IMR-90 (cell line): ENCODE measurements around the gene ADAMTS5. TPM values are rescaled to one million over a fixed set of nuclear protein-coding genes. Genes with fewer than 3 reads are reported as not detected.

ENCODE experiments used
- ATAC-seq: fragments of 200-7000 bp; cut with Tn5 transposase; 2 replicates; pipeline ENCODE4 v1.9.1; 2020; ENCODE audit warnings: low read depth, mild to moderate bottlenecking, moderate library complexity
- BruUV-seq: library from RNA; stranded (reverse); fragments of 400-500 nt; replicated peaks from 2 replicates; lab custom pipeline; 2021; lab: Mats Ljungman, UMichigan
- CTCF ChIA-PET: fragments of 300-600 bp; formaldehyde crosslinking; extraction: SDS; loops from one replicate; lab custom pipeline; 2021; ENCODE audit warnings: antibody characterized with exemption; lab: Yijun Ruan, JAX
- POLR2A ChIA-PET: fragments of 300-600 bp; sonication (Branson Sonifier 250); formaldehyde crosslinking; loops from one replicate; lab custom pipeline; 2022; ENCODE audit warnings: antibody characterized with exemption; ENCODE audit not compliant: unreplicated experiment; lab: Charles Lee
- DNase-seq: peaks from one replicate; pipeline ENCODE4 v3.0.0; 2013
- H2AFZ ChIP-seq: replicated peaks from 2 replicates; pipeline ENCODE3; 2013; ENCODE audit warnings: low read length, mild to moderate bottlenecking; ENCODE audit not compliant: poor library complexity
- H2AK5ac ChIP-seq: 2 replicates; pipeline ENCODE4 v1.6.1; 2013; ENCODE audit warnings: low read depth, low read length, inconsistent platforms
- H2AK9ac ChIP-seq: replicated peaks from 2 replicates; pipeline ENCODE3; 2013; ENCODE audit warnings: mild to moderate bottlenecking, low read depth, low read length, moderate library complexity; ENCODE audit not compliant: poor library complexity
- H2BK120ac ChIP-seq: 2 replicates; pipeline ENCODE4 v1.6.1; 2013; ENCODE audit warnings: low read depth, low read length, inconsistent platforms
- H2BK15ac ChIP-seq: 3 replicates; pipeline ENCODE4 v1.6.1; 2013; ENCODE audit warnings: low read depth, low read length, inconsistent platforms
- H2BK20ac ChIP-seq: 2 replicates; pipeline ENCODE4 v1.6.1; 2013; ENCODE audit warnings: low read depth, mild to moderate bottlenecking, inconsistent platforms, low read length, moderate library complexity
- H2BK5ac ChIP-seq: 2 replicates; pipeline ENCODE4 v1.6.1; 2013; ENCODE audit warnings: mild to moderate bottlenecking, low read depth, low read length, inconsistent platforms; ENCODE audit not compliant: poor library complexity, severe bottlenecking
- H3K14ac ChIP-seq: replicated peaks from 2 replicates; pipeline ENCODE4 v1.6.1; 2013; ENCODE audit warnings: low read depth, low read length, inconsistent platforms
- H3K18ac ChIP-seq: 2 replicates; pipeline ENCODE4 v1.6.1; 2013; ENCODE audit warnings: low read depth, low read length, control low read depth
- H3K23ac ChIP-seq: 2 replicates; pipeline ENCODE4 v1.6.1; 2013; ENCODE audit warnings: low read depth, low read length, inconsistent platforms
- H3K27ac ChIP-seq: 2 replicates; pipeline ENCODE4 v1.5.1; 2013; ENCODE audit warnings: mild to moderate bottlenecking, control low read depth, low read length; ENCODE audit not compliant: insufficient read depth
- H3K27me3 ChIP-seq: 2 replicates; pipeline ENCODE4 v1.6.1; 2013; ENCODE audit warnings: low read length; ENCODE audit not compliant: control insufficient read depth, insufficient read depth
- H3K36me3 ChIP-seq: 2 replicates; pipeline ENCODE4 v1.6.1; 2013; ENCODE audit warnings: low read length, mixed read lengths; ENCODE audit not compliant: control insufficient read depth, insufficient read depth
- H3K4ac ChIP-seq: 2 replicates; pipeline ENCODE4 v1.6.1; 2013; ENCODE audit warnings: low read depth, low read length, inconsistent platforms
- H3K4me1 ChIP-seq: 2 replicates; pipeline ENCODE4 v1.6.1; 2013; ENCODE audit warnings: low read length, mixed read lengths; ENCODE audit not compliant: control insufficient read depth, insufficient read depth
- H3K4me2 ChIP-seq: 2 replicates; pipeline ENCODE4 v1.6.1; 2013; ENCODE audit warnings: low read depth, mild to moderate bottlenecking, control low read depth, low read length, moderate library complexity
- H3K4me3 ChIP-seq: 2 replicates; pipeline ENCODE4 v1.5.1; 2013; ENCODE audit warnings: low read depth, mild to moderate bottlenecking, control low read depth, low read length, moderate library complexity; ENCODE audit not compliant: insufficient read depth
- H3K56ac ChIP-seq: 2 replicates; pipeline ENCODE4 v1.6.1; 2013; ENCODE audit warnings: low read length, inconsistent platforms; ENCODE audit not compliant: insufficient read depth; ENCODE audit errors: extremely low read depth
- H3K79me1 ChIP-seq, 2 experiments: 2 replicates each; pipeline ENCODE4 v1.6.1; 2013; ENCODE audit warnings: low read length in 2 of 2, inconsistent platforms in 1 of 2, low read depth in 1 of 2
- H3K9ac ChIP-seq: 2 replicates; pipeline ENCODE4 v1.6.1; 2013; ENCODE audit warnings: low read depth, low read length, control low read depth
- H3K9me1 ChIP-seq: 2 replicates; pipeline ENCODE4 v1.6.1; 2013; ENCODE audit warnings: low read length, inconsistent platforms; ENCODE audit not compliant: insufficient read depth
- H3K9me3 ChIP-seq: 2 replicates; pipeline ENCODE4 v1.6.1; 2013; ENCODE audit warnings: low read length; ENCODE audit not compliant: control insufficient read depth, insufficient read depth
- H4K20me1 ChIP-seq: 2 replicates; pipeline ENCODE4 v1.6.1; 2013; ENCODE audit warnings: low read length, inconsistent platforms; ENCODE audit not compliant: insufficient read depth
- H4K5ac ChIP-seq: 2 replicates; pipeline ENCODE4 v1.6.1; 2013; ENCODE audit warnings: mild to moderate bottlenecking, low read depth, low read length, control low read depth
- H4K8ac ChIP-seq, 2 experiments: 2 replicates each; pipeline ENCODE4 v1.6.1; 2013; ENCODE audit warnings: low read depth in 2 of 2, low read length in 2 of 2, control low read depth in 1 of 2, inconsistent platforms in 1 of 2
- H4K91ac ChIP-seq: 2 replicates; pipeline ENCODE4 v1.6.1; 2013; ENCODE audit warnings: low read depth, low read length, inconsistent platforms; ENCODE audit not compliant: insufficient read depth
- BHLHE40 ChIP-seq: fragments of 150-350 bp; IDR thresholded peaks from 2 replicates; pipeline ENCODE4 v1.6.1; 2016; ENCODE audit warnings: mild to moderate bottlenecking, low read depth, low read length
- CHD1 ChIP-seq: IDR thresholded peaks from 2 replicates; pipeline ENCODE4 v1.6.1; 2012; ENCODE audit warnings: low read depth, low read length, improper control_type of control experiment
- FOS ChIP-seq: fragments of 150-350 bp; IDR thresholded peaks from 2 replicates; pipeline ENCODE4 v1.6.1; 2016; ENCODE audit warnings: low read depth, low read length
- MXI1 ChIP-seq: IDR thresholded peaks from 2 replicates; pipeline ENCODE4 v1.6.1; 2012; ENCODE audit warnings: low read depth, mild to moderate bottlenecking, low read length, moderate library complexity, borderline replicate concordance
- NFE2L2 ChIP-seq: fragments of 150-350 bp; IDR thresholded peaks from 2 replicates; pipeline ENCODE4 v1.6.1; 2016; ENCODE audit warnings: low read depth, mild to moderate bottlenecking, low read length
- RCOR1 ChIP-seq: IDR thresholded peaks from 2 replicates; pipeline ENCODE4 v1.6.1; 2012; ENCODE audit warnings: mild to moderate bottlenecking, low read length, improper control_type of control experiment; ENCODE audit not compliant: insufficient replicate concordance
- RFX5 ChIP-seq: IDR thresholded peaks from 2 replicates; pipeline ENCODE4 v1.8.0; 2012; ENCODE audit warnings: low read depth, mild to moderate bottlenecking, low read length, moderate library complexity
- USF2 ChIP-seq: fragments of 150-350 bp; IDR thresholded peaks from 2 replicates; pipeline ENCODE4 v1.6.1; 2017; ENCODE audit warnings: mild to moderate bottlenecking, antibody characterized with exemption, low read length, low read depth
- WGBS, 2 experiments: methylation state at CpG; one replicate each; pipeline versions ENCODE4 v1.1.5 to v1.1.7; 2013; ENCODE audit warnings: missing lambda C conversion rate in 2 of 2; ENCODE audit not compliant: insufficient read length in 1 of 2; ENCODE audit errors: extremely low coverage in 2 of 2; 5-methylcytosine and 5-hydroxymethylcytosine counted together
- dilution Hi-C: fragments of 300-500 bp; cut with HindIII; formaldehyde crosslinking; loops from one replicate; pipeline ENCODE4 v1.14.3; 2018; ENCODE audit warnings: low sequenced_read_pairs; ENCODE audit not compliant: unreplicated experiment
- in situ Hi-C: fragments of 300-500 bp; cut with MboI; formaldehyde crosslinking; loops from 3 replicates; pipeline ENCODE4 v1.14.3; 2019; ENCODE audit warnings: low sequenced_read_pairs, inconsistent platforms, mixed read lengths
- intact Hi-C: fragments of 100-400 bp; cut with micrococcal nuclease; formaldehyde crosslinking; loops from 2 replicates; pipeline ENCODE4 v1.10.0; 2022
- polyA plus RNA-seq, 3 experiments: library from polyadenylated mRNA; depleted of rRNA; stranded (reverse); fragments of >200 nt; gene quantifications; 2 replicates each; pipeline ENCODE4 v1.2.3, GENCODE V29; 2012; ENCODE audit warnings: low replicate concordance in 1 of 3
- total RNA-seq: library from RNA; depleted of rRNA; stranded (reverse); fragments of >200 nt; gene quantifications from 2 replicates; pipeline ENCODE4 v1.2.3, GENCODE V29; 2012
- TF ChIP-seq, protein P1 (sequence below): fragments of 150-350 bp; IDR thresholded peaks from 2 replicates; pipeline ENCODE4 v1.6.1; 2016; ENCODE audit warnings: low read depth, mild to moderate bottlenecking, low read length, moderate library complexity, borderline replicate concordance

ADAMTS5 gene
- total and polyA plus RNA-seq, 2 of the 4 experiments (the other 2 are of a cell fraction): 0.54 to 0.58 TPM

GRCh38 chr21:26933448-26933847 lies 33.4 kb downstream of the ADAMTS5 start:
- H4K20me1 ChIP-seq: no peaks in the 10 kb centered on the region
- no peak overlapping the region for H3K18ac ChIP-seq
- H4K91ac ChIP-seq: no peak overlapping the region
- no peak overlapping the region for H2BK120ac ChIP-seq
- H3K79me1 ChIP-seq: no peaks in the 10 kb centered on the region
- WGBS, 2 experiments: 0% methylated on average over 2 of the region's 4 CpGs; no CpG with 5 or more reads in 1 of the 2 experiments
- H2BK15ac ChIP-seq: no peak overlapping the region
- 0 out of 4 replicates have a peak overlapping the region, but pooled peaks of 1 of the 2 experiments have one; percentile 22 for H4K8ac ChIP-seq
- ChIA-PET POLR2A (no interaction called here), CTCF (interaction anchor here (1.0 kb wide), 1 partner anchor 66 kb away, joined by 4 read pairs; no protein-coding TSS in a partner anchor)
- no peak overlapping the region for H3K4me3 ChIP-seq
- H2BK20ac ChIP-seq: no peak overlapping the region
- dilution Hi-C loops (no loop called here), intact Hi-C loops (no loop called here), in situ Hi-C loops (no loop called here)
- no peak overlapping the region for H3K9ac ChIP-seq
- 0 out of 2 replicates have a peak, but pooled peaks cover 2% of the 10 kb centered on the region for H3K4me1 ChIP-seq
- peak overlapping the region; percentile 63 for H2AFZ ChIP-seq
- TF ChIP-seq FOS (no peak), NFE2L2 (no peak), USF2 (no peak), RFX5 (no peak), MXI1 (no peak), BHLHE40 (no peak), RCOR1 (no peak), CHD1 (no peak)
- TF ChIP-seq, protein P1, sequence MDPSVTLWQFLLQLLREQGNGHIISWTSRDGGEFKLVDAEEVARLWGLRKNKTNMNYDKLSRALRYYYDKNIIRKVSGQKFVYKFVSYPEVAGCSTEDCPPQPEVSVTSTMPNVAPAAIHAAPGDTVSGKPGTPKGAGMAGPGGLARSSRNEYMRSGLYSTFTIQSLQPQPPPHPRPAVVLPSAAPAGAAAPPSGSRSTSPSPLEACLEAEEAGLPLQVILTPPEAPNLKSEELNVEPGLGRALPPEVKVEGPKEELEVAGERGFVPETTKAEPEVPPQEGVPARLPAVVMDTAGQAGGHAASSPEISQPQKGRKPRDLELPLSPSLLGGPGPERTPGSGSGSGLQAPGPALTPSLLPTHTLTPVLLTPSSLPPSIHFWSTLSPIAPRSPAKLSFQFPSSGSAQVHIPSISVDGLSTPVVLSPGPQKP: no peak
- ATAC-seq: no peak
- H2AK9ac ChIP-seq: peak overlapping the region; percentile 74
- DNase-seq: no peak
- no peaks in the 10 kb centered on the region for H3K9me3 ChIP-seq
- no peak overlapping the region for H3K4me2 ChIP-seq
- peaks cover 3% of the 10 kb centered on the region; the same call in 1 of the 2 replicates for H3K9me1 ChIP-seq
- H3K4ac ChIP-seq: no peak overlapping the region
- 0 out of 2 replicates have a peak overlapping the region, but pooled peaks have one; percentile 11 for H3K23ac ChIP-seq
- H3K14ac ChIP-seq: no peak overlapping the region
- H3K27ac ChIP-seq: no peak overlapping the region
- no peak overlapping the region for H4K5ac ChIP-seq
- no peak overlapping the region for H3K56ac ChIP-seq
- no peak overlapping the region for H2BK5ac ChIP-seq
- H2AK5ac ChIP-seq: no peak overlapping the region
- H3K27me3 ChIP-seq: no peaks in the 10 kb centered on the region
- peaks cover 20% of the 10 kb centered on the region for H3K36me3 ChIP-seq
- no TSS peak for BruUV-seq
